Measurements from ENCODE around the gene CLTCL1. TPM values are rescaled to one million over a fixed set of nuclear protein-coding genes. Genes with fewer than 3 reads are reported as not detected.

The CLTCL1 gene
- total and polyA plus RNA-seq, 2 experiments from 2014 or later = 6.6 to 15.1 TPM

- Histone ChIP-seq H3K4me3 (no peak overlapping the region), H2AFZ (no peak overlapping the region), H3K36me3 (ENCODE audit: insufficient read depth) (no peaks in the 10 kb centered on the region; the same call in 1 of the 2 replicates), H3K4me2 (no peak overlapping the region), H3K9me2 (ENCODE audit: insufficient read depth) (0 out of 2 replicates have a peak, but pooled peaks cover 3% of the 10 kb centered on the region), H3K27ac (ENCODE audit: low read depth) (no peak overlapping the region), H3K79me2 (replicated peaks; ENCODE audit: insufficient read depth) (no peaks in the 10 kb centered on the region), H3K27me3 (ENCODE audit: insufficient read depth) (no peaks in the 10 kb centered on the region), H4K20me1 (replicated peaks; ENCODE audit: insufficient read depth) (0 out of 2 replicates have a peak, but pooled peaks cover 3% of the 10 kb centered on the region), H3F3A (replicated peaks; ENCODE audit: low read depth) (no peaks in the 10 kb centered on the region), H3K4me1 (ENCODE audit: insufficient read depth) (no peaks in the 10 kb centered on the region)
- no peak for TF ChIP-seq REST (IDR thresholded peaks at IDR 0.05; ENCODE audit: unreplicated experiment)
- no peak for TF ChIP-seq ZNF462 (CRISPR knock-in tag; IDR thresholded peaks at IDR 0.05)
- no peak for TF ChIP-seq ZNF331 (CRISPR knock-in tag; IDR thresholded peaks at IDR 0.05; ENCODE audit: low read depth)
- TF ChIP-seq EZH2 (IDR thresholded peaks at IDR 0.05; ENCODE audit: low read depth, unreplicated experiment) = no peak
- no peak for TF ChIP-seq STAT1 (IDR thresholded peaks at IDR 0.05; ENCODE audit: unreplicated experiment)
- TF ChIP-seq ZNF114 (CRISPR knock-in tag; IDR thresholded peaks at IDR 0.05) = no peak
- no peak for TF ChIP-seq NANOG (IDR thresholded peaks at IDR 0.05; ENCODE audit: borderline replicate concordance)
- no peak for TF ChIP-seq EZH2phosphoT487 (IDR thresholded peaks at IDR 0.05; ENCODE audit: unreplicated experiment)
- TF ChIP-seq CREB1 (CRISPR knock-in tag; IDR thresholded peaks at IDR 0.05; ENCODE audit: low read depth) = no peak
- no peak for TF ChIP-seq POLR2AphosphoS5 (IDR thresholded peaks at IDR 0.05; ENCODE audit: low read depth)
- no peak for TF ChIP-seq JUNB (IDR thresholded peaks at IDR 0.05; ENCODE audit: unreplicated experiment)
- no peak for TF ChIP-seq CTCF (conservative IDR thresholded peaks at IDR 0.05; ENCODE audit: low read depth in 2 of 2)
- TF ChIP-seq ETS1 (IDR thresholded peaks at IDR 0.05) = no peak
- Mint-ChIP-seq H3K27me3 (ENCODE audit: insufficient read depth, low read depth, poor library complexity) (no peaks in the 10 kb centered on the region), H3K4me1 (no peaks in the 10 kb centered on the region), H3K36me3 (ENCODE audit: low read depth) (peaks cover 28% of the 10 kb centered on the region), H3K27ac (no peak overlapping the region), H3K4me3 (no peak overlapping the region), H3K9me3 (no peaks in the 10 kb centered on the region)
- ATAC-seq (no peak), DNase-seq (ENCODE audit: low spot score) (no peak)
Observed at GRCh38 chr22:19228179-19228578, 63.3 kb downstream of the CLTCL1 start.

Measured in GM23338 (cell line).